ENCODE measurements around the gene DCLK1.

DNA sequence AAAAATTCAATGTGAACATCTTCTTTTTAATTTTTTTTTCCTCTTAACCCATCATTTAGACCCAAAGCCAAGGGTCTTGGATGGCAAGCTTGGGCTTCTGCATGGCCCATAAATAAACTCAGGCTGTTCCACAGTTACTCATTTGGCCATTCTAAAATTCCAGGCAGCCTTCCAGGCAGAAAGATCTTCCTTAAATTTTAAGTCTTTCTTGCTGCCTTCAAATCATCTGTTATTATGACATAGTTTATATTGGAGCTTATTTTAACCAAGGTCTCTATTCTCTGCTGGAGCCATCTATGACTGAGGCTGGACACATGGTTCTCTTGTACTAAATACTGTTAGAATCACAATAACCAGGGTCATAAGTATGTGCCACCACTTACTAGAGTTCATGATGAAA lies 337.4 kb downstream of the DCLK1 start:
- TF ChIP-seq, protein P1, sequence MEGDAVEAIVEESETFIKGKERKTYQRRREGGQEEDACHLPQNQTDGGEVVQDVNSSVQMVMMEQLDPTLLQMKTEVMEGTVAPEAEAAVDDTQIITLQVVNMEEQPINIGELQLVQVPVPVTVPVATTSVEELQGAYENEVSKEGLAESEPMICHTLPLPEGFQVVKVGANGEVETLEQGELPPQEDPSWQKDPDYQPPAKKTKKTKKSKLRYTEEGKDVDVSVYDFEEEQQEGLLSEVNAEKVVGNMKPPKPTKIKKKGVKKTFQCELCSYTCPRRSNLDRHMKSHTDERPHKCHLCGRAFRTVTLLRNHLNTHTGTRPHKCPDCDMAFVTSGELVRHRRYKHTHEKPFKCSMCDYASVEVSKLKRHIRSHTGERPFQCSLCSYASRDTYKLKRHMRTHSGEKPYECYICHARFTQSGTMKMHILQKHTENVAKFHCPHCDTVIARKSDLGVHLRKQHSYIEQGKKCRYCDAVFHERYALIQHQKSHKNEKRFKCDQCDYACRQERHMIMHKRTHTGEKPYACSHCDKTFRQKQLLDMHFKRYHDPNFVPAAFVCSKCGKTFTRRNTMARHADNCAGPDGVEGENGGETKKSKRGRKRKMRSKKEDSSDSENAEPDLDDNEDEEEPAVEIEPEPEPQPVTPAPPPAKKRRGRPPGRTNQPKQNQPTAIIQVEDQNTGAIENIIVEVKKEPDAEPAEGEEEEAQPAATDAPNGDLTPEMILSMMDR (IDR thresholded peaks at IDR 0.05; ENCODE audit: low read depth, low read length, missing input control), result no peak
- TF ChIP-seq YY1 (IDR thresholded peaks at IDR 0.05) (no peak), GABPA (IDR thresholded peaks at IDR 0.05 in 1 of 2, conservative IDR thresholded peaks at IDR 0.05 in 1 of 2) (no peak), SP1 (IDR thresholded peaks at IDR 0.05) (no peak), NR2F2 (IDR thresholded peaks at IDR 0.05) (no peak), RAD21 (IDR thresholded peaks at IDR 0.05) (no peak), FOXA1 (IDR thresholded peaks at IDR 0.05) (no peak), TAF1 (conservative IDR thresholded peaks at IDR 0.05) (no peak), HNF4A (conservative IDR thresholded peaks at IDR 0.05) (no peak), JUND (IDR thresholded peaks at IDR 0.05) (no peak), EGR1 (IDR thresholded peaks at IDR 0.05; ENCODE audit: low read depth in 2 of 2) (no peak)
- TF ChIP-seq, protein P2, sequence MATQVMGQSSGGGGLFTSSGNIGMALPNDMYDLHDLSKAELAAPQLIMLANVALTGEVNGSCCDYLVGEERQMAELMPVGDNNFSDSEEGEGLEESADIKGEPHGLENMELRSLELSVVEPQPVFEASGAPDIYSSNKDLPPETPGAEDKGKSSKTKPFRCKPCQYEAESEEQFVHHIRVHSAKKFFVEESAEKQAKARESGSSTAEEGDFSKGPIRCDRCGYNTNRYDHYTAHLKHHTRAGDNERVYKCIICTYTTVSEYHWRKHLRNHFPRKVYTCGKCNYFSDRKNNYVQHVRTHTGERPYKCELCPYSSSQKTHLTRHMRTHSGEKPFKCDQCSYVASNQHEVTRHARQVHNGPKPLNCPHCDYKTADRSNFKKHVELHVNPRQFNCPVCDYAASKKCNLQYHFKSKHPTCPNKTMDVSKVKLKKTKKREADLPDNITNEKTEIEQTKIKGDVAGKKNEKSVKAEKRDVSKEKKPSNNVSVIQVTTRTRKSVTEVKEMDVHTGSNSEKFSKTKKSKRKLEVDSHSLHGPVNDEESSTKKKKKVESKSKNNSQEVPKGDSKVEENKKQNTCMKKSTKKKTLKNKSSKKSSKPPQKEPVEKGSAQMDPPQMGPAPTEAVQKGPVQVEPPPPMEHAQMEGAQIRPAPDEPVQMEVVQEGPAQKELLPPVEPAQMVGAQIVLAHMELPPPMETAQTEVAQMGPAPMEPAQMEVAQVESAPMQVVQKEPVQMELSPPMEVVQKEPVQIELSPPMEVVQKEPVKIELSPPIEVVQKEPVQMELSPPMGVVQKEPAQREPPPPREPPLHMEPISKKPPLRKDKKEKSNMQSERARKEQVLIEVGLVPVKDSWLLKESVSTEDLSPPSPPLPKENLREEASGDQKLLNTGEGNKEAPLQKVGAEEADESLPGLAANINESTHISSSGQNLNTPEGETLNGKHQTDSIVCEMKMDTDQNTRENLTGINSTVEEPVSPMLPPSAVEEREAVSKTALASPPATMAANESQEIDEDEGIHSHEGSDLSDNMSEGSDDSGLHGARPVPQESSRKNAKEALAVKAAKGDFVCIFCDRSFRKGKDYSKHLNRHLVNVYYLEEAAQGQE (IDR thresholded peaks at IDR 0.05), result no peak
- TF ChIP-seq, protein P3, sequence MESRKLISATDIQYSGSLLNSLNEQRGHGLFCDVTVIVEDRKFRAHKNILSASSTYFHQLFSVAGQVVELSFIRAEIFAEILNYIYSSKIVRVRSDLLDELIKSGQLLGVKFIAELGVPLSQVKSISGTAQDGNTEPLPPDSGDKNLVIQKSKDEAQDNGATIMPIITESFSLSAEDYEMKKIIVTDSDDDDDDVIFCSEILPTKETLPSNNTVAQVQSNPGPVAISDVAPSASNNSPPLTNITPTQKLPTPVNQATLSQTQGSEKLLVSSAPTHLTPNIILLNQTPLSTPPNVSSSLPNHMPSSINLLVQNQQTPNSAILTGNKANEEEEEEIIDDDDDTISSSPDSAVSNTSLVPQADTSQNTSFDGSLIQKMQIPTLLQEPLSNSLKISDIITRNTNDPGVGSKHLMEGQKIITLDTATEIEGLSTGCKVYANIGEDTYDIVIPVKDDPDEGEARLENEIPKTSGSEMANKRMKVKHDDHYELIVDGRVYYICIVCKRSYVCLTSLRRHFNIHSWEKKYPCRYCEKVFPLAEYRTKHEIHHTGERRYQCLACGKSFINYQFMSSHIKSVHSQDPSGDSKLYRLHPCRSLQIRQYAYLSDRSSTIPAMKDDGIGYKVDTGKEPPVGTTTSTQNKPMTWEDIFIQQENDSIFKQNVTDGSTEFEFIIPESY (IDR thresholded peaks at IDR 0.05), result no peak
- TF ChIP-seq, protein P4, sequence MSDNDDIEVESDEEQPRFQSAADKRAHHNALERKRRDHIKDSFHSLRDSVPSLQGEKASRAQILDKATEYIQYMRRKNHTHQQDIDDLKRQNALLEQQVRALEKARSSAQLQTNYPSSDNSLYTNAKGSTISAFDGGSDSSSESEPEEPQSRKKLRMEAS (IDR thresholded peaks at IDR 0.05), result no peak
